HEK293T (cell line): ENCODE measurements around the gene GPX4.

Experiments used
- BHLHE40 ChIP-seq: fragments of 450-650 bp; IDR thresholded peaks from 2 replicates; pipeline ENCODE4 v1.6.1; 2016; ENCODE audit warnings: mild to moderate bottlenecking, moderate library complexity, borderline replicate concordance
- ELF4 ChIP-seq: fragments of 450-650 bp; IDR thresholded peaks from 2 replicates; pipeline ENCODE4 v1.6.1; 2017; ENCODE audit warnings: antibody characterized with exemption
- FOXK2 ChIP-seq: fragments of 450-650 bp; IDR thresholded peaks from 2 replicates; pipeline ENCODE4 v1.6.1; 2016; ENCODE audit warnings: mild to moderate bottlenecking
- FOXM1 ChIP-seq: fragments of 450-650 bp; IDR thresholded peaks from 2 replicates; pipeline ENCODE4 v1.6.1; 2017; ENCODE audit warnings: mild to moderate bottlenecking, borderline replicate concordance
- HDGF ChIP-seq: fragments of 450-650 bp; IDR thresholded peaks from 2 replicates; pipeline ENCODE4 v1.6.1; 2017; ENCODE audit warnings: antibody characterized with exemption, borderline replicate concordance
- NFRKB ChIP-seq: fragments of 450-650 bp; IDR thresholded peaks from 2 replicates; pipeline ENCODE4 v1.6.1; 2016; ENCODE audit warnings: mild to moderate bottlenecking, moderate library complexity
- SP1 ChIP-seq: fragments of 450-650 bp; IDR thresholded peaks from 2 replicates; pipeline ENCODE4 v1.6.1; 2017
- SUZ12 ChIP-seq: fragments of 450-650 bp; IDR thresholded peaks from 2 replicates; pipeline ENCODE4 v1.6.1; 2016; ENCODE audit warnings: mild to moderate bottlenecking
- TARDBP ChIP-seq: fragments of 450-650 bp; IDR thresholded peaks from 2 replicates; pipeline ENCODE4 v1.6.1; 2016
- ZNF384 ChIP-seq: fragments of 450-650 bp; IDR thresholded peaks from 2 replicates; pipeline ENCODE4 v1.6.1; 2016
- TF ChIP-seq, protein P1 (sequence below): fragments of 450-650 bp; IDR thresholded peaks from 2 replicates; pipeline ENCODE4 v1.6.1; 2016

DNA sequence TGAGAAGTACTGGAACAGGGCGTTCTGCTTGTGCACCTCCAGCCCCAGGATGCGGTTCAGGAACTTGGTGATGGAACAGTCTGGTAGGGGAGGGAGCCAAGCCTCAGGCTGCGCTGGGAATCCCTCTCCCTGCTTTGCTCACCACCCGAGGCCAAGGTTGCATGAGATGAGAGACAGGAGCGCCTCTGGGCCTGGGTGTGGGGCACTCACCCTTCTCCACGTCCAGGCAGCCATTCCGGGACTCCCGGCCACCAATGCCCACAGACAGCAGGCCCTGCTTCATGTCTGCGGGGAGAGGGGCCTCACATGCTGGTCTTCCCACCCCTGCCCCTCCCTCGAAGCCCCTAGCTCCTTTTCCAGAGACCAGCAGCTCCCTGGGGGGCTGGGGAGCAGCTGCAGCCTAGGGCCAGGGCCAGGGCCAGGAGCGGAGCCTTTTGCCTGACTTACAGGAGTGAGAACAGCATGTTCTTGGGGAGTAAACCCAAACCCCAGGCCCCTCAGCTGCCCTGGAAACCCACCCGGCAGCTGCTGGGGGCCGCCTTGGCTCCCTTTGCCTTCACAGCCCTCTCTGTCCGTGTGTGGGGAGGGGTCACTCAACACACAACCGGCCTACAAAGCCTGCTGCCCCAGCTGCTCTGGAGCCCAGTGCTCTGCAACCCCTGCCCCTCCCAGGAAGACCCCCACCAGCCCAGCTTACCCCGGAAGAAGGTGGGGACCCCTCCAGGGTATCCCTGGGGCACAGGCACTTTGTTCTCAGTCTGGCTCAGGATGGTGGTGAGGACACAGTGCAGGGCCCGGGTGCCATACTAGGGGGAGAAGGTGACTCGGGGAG is 7.2 kb downstream of the GPX4 start:
- TF ChIP-seq HDGF, result no peak
- TF ChIP-seq, protein P1, sequence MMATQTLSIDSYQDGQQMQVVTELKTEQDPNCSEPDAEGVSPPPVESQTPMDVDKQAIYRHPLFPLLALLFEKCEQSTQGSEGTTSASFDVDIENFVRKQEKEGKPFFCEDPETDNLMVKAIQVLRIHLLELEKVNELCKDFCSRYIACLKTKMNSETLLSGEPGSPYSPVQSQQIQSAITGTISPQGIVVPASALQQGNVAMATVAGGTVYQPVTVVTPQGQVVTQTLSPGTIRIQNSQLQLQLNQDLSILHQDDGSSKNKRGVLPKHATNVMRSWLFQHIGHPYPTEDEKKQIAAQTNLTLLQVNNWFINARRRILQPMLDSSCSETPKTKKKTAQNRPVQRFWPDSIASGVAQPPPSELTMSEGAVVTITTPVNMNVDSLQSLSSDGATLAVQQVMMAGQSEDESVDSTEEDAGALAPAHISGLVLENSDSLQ, result no peak
- no peak for TF ChIP-seq SUZ12
- TF ChIP-seq NFRKB, result no peak
- TF ChIP-seq FOXK2, result no peak
- TF ChIP-seq TARDBP, result no peak
- no peak for TF ChIP-seq SP1
- no peak for TF ChIP-seq ZNF384
- no peak for TF ChIP-seq ELF4
- TF ChIP-seq FOXM1, result no peak
- TF ChIP-seq BHLHE40, result no peak
